ENCODE data around the gene CDH26.
"Not testable (repeated sequence)": the region's sequence is repeated elsewhere in the genome, so short reads cannot be mapped to it uniquely, and the experiment has no call there.

- TF ChIP-seq POLR2A, POLR2AphosphoS5, TAF1, SPI1 (IDR thresholded peaks at IDR 0.05; ENCODE audit: low read depth, low read length): not testable (repeated sequence)
Observed at GRCh38 chr20:59957568-59957967, 655 bp upstream of the CDH26 start.

All from GM12891 (cell line).